ENCODE data around the gene SH3PXD2B. TPM values are rescaled to one million over a fixed set of nuclear protein-coding genes. Genes with fewer than 3 reads are reported as not detected.

Gene SH3PXD2B
- total and polyA plus RNA-seq, 10 of the 15 experiments (the other 5 are each of a cell fraction or from before 2014, with no cell fraction given), result 0.05 to 1.6 (median 0.57) TPM

- SMC1A ChIA-PET (ENCODE audit: uncharacterized antibody, unreplicated experiment), result no interaction called here
- in situ Hi-C loops (cut with MboI) (no loop called here), intact Hi-C loops (cut with micrococcal nuclease; ENCODE audit: unreplicated experiment) (no loop called here)
- TF ChIP-seq EED (IDR thresholded peaks at IDR 0.05; ENCODE audit: low read depth), result no peak
- TF ChIP-seq RELB (IDR thresholded peaks at IDR 0.05; ENCODE audit: low read depth), result no peak
- no peak for TF ChIP-seq ZNF622 (IDR thresholded peaks at IDR 0.05)
- no peak for TF ChIP-seq ZNF274 (IDR thresholded peaks at IDR 0.05; ENCODE audit: insufficient read depth, insufficient read length)
- no peak for TF ChIP-seq HDGF (IDR thresholded peaks at IDR 0.05)
- TF ChIP-seq E2F8 (IDR thresholded peaks at IDR 0.05; ENCODE audit: low read depth, partially characterized antibody), result no peak
- no peak for TF ChIP-seq POLR2AphosphoS5 (IDR thresholded peaks at IDR 0.05; ENCODE audit: low read length)
- no peak for TF ChIP-seq NFYB (IDR thresholded peaks at IDR 0.05; ENCODE audit: insufficient read depth, low read depth, low read length)
- TF ChIP-seq BRCA1 (IDR thresholded peaks at IDR 0.05; ENCODE audit: low read depth, low read length), result no peak
- no peak for TF ChIP-seq SREBF1 (IDR thresholded peaks at IDR 0.05; ENCODE audit: low read length)
- no peak for TF ChIP-seq TCF3 (IDR thresholded peaks at IDR 0.05; ENCODE audit: borderline replicate concordance, insufficient read depth, low read depth, low read length)
- no peak for TF ChIP-seq SMARCA5 (IDR thresholded peaks at IDR 0.05)
- TF ChIP-seq REST (IDR thresholded peaks at IDR 0.05; ENCODE audit: low read depth, low read length), result no peak
- no peak for TF ChIP-seq MTA2 (IDR thresholded peaks at IDR 0.05; ENCODE audit: low read depth)
- TF ChIP-seq SP1 (IDR thresholded peaks at IDR 0.05; ENCODE audit: low read depth, low read length), result no peak
- TF ChIP-seq RBBP5 (conservative IDR thresholded peaks at IDR 0.05), result no peak
- TF ChIP-seq SREBF2 (IDR thresholded peaks at IDR 0.05; ENCODE audit: low read length), result no peak
- CTCF ChIA-PET, result no interaction called here
- 15% methylated on average over 2 of the region's 2 CpGs for WGBS (ENCODE audit: insufficient coverage, insufficient replicate concordance, low lambda C conversion rate, missing lambda C conversion rate)
- H2AFZ ChIP-seq (ENCODE audit: control insufficient read depth, low read depth, low read length), result no peak overlapping the region
- no peaks in the 10 kb centered on the region for H3K36me3 ChIP-seq (ENCODE audit: control insufficient read depth in 2 of 2, insufficient read depth in 2 of 2, low read length in 1 of 2)
- no peaks in the 10 kb centered on the region for H3K9me3 ChIP-seq (replicated peaks; ENCODE audit: control insufficient read depth, insufficient read depth, low read length)
- no peaks in the 10 kb centered on the region for H3K79me2 ChIP-seq (ENCODE audit: control insufficient read depth, insufficient read depth, low read length)
- H3K27me3 ChIP-seq (replicated peaks in 1 of 2; ENCODE audit: control insufficient read depth in 2 of 2, insufficient read depth in 2 of 2, low read length in 1 of 2), result no peaks in the 10 kb centered on the region; a peak in 2 of 4 replicates
- ATAC-seq, result no peak
- H3K4me1 ChIP-seq (ENCODE audit: control insufficient read depth, insufficient read depth, low read length), result no peaks in the 10 kb centered on the region
- POLR2A ChIA-PET, result no interaction called here
- no TSS peak for BruUV-seq (replicated peaks)
- no peak overlapping the region for H3K4me3 ChIP-seq
- RAD21 ChIA-PET (ENCODE audit: unreplicated experiment), result no interaction called here
- H4K20me1 ChIP-seq (ENCODE audit: control insufficient read depth, insufficient read depth), result no peaks in the 10 kb centered on the region
- FAIRE-seq, result no peak
- H3K4me2 ChIP-seq (ENCODE audit: control insufficient read depth, insufficient read depth), result no peak overlapping the region
- H3K27ac ChIP-seq (ENCODE audit: control insufficient read depth, insufficient read depth), result no peak overlapping the region
- H3K9ac ChIP-seq (ENCODE audit: control insufficient read depth, insufficient read depth, low read length), result no peak overlapping the region
- DNase-seq (ENCODE audit: low read depth, low spot score), result no peak
Observed at GRCh38 chr5:172430354-172430753, 24.0 kb downstream of the SH3PXD2B start.

Measured in GM12878 (cell line).